HFFc6 (cell line): Measurements from ENCODE around the gene CBY3. TPM values are rescaled to one million over a fixed set of nuclear protein-coding genes. Genes with fewer than 3 reads are reported as not detected.
"Not testable (repeated sequence)": the region's sequence is repeated elsewhere in the genome, so short reads cannot be mapped to it uniquely, and the experiment has no call there.

Experiments used
- DNase-seq: peaks from one replicate; pipeline ENCODE4 v3.0.0-alpha.2; 2018
- H3K27ac Mint-ChIP-seq: 2 replicates; pipeline ENCODE4 v1.8.0; 2020; ENCODE audit warnings: mild to moderate bottlenecking, mixed read lengths
- H3K27me3 Mint-ChIP-seq: 2 replicates; pipeline ENCODE4 v1.8.0; 2021; ENCODE audit warnings: mild to moderate bottlenecking, moderate library complexity, mixed read lengths; ENCODE audit not compliant: insufficient read depth
- H3K36me3 Mint-ChIP-seq: 2 replicates; pipeline ENCODE4 v1.8.0; 2021; ENCODE audit warnings: low read depth, mixed read lengths
- H3K4me1 Mint-ChIP-seq: 2 replicates; pipeline ENCODE4 v1.8.0; 2020; ENCODE audit warnings: low read depth, mixed read lengths
- H3K4me3 Mint-ChIP-seq: 2 replicates; pipeline ENCODE4 v1.8.0; 2020; ENCODE audit warnings: mild to moderate bottlenecking, moderate library complexity, mixed read lengths
- H3K9me3 Mint-ChIP-seq: 2 replicates; pipeline ENCODE4 v1.8.0; 2020; ENCODE audit warnings: mild to moderate bottlenecking, mixed read lengths
- CTCF ChIP-seq: fragments of 200-600 bp; sonication (generic); IDR thresholded peaks from 2 replicates; pipeline ENCODE4 v1.5.0; 2021; ENCODE audit warnings: antibody characterized with exemption, mild to moderate bottlenecking
- total RNA-seq, 6 experiments: library from RNA; stranded (reverse); fragmentation: NEBNext Ultra II Directional; extraction: Animal tissue kit (Norgen Biotek cat#: 25700); gene quantifications; 2 replicates in 1 of 6; 3 replicates in 5 of 6; pipeline ENCODE4 v1.2.3, GENCODE V29; 2021

Gene CBY3
- total RNA-seq, 6 experiments from 2014 or later = not detected

DNA sequence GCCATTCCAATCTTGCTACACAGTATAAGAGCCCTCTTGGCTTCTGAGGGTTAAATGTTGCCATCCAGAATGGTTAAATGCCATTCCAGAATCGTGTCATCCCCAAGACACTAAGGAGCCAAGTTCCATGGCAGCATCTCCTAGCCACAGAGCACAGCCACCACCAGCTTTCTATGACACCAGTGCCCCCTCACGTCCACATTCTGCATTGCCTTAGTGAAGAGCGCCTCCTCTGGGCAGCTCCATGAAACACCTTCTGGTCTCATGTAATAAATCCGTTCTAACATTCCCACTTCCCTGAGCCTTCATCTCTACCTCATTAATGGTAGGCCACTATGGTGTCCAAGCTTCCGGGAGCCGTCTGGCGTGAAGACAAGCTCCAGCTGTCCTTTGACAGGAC is 12.4 kb downstream of the CBY3 start:
- H3K36me3 Mint-ChIP-seq = no peaks in the 10 kb centered on the region
- H3K27me3 Mint-ChIP-seq = no peaks in the 10 kb centered on the region; the same call in 1 of the 2 replicates
- H3K9me3 Mint-ChIP-seq = no peaks in the 10 kb centered on the region
- TF ChIP-seq CTCF = peak; percentile 89
- no peaks in the 10 kb centered on the region for H3K4me1 Mint-ChIP-seq
- H3K4me3 Mint-ChIP-seq = no peak overlapping the region
- H3K27ac Mint-ChIP-seq = no peak overlapping the region
- peak; percentile 44 for DNase-seq

DNA sequence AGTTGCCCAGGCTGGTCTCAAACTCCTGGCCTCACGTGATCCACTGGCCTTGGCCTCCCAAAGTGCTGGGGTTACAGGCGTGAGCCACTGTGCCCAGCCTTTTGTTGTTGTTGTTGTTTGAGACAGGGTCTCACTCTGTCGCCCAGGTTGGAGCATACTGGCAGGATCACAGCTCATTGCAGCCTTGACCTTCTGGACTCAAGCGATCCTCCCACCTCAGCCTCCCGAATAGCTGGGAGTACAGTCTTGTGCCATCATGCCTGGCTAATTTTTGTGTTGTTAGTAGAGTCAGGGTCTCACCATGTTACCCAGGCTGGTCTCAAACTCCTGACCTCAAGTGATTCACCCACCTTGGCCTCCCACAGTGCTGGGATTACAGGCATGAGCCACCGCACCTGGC is 19.2 kb downstream of the CBY3 start:
- not testable (repeated sequence) for H3K36me3 Mint-ChIP-seq, H3K9me3 Mint-ChIP-seq, H3K27me3 Mint-ChIP-seq, H3K27ac Mint-ChIP-seq, H3K4me3 Mint-ChIP-seq, H3K4me1 Mint-ChIP-seq, DNase-seq

- not testable (repeated sequence) for H3K27me3 Mint-ChIP-seq, H3K27ac Mint-ChIP-seq
- H3K4me3 Mint-ChIP-seq = peak overlapping the region; percentile 91
These were observed 22.5 kb downstream of the CBY3 start for GRCh38 chr5:179658179-179658856.

DNA sequence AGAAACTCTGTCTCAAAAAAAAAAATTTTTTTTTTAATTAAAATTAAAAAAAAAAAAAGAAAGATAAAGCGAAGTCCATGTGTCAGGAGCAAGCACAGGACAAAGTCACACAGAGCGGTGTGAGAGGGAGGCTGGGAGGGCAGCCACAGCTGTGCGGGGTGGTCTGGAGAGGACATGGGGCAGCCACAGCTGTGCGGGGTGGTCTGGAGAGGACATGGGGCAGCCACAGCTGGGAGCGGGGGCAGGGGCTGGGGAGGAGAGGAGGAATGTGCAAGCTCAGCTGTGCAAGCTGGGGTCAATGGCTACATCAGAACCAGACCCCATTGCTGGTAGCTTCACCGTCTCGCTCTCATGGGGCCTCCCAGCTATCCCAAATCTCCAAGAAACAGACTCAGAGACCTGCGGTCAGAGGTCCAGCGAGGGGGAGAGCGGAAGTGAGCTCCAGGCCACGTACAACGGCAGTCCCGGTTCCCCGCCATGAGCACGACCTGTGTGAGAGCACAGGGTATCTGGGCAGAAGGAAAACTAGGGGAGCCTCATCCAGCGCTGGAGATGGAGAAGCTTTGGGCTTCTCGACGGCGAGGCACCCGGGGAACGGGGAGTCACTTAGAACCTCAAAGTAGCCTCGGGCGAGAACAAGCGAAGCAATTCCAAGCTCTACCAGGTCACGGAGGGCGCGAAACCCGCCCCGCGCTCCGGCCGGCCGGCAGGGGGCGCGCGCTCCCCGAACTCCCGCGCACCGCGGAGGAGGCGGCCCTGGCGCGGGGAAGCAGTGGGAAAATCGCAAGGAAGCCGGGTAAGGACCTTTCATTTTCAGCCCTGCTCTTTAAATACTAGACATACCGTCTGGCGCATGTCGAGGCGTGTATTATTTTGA is 23.3 kb downstream of the CBY3 start:
- H3K9me3 Mint-ChIP-seq, H3K4me1 Mint-ChIP-seq, DNase-seq, H3K27me3 Mint-ChIP-seq, H3K27ac Mint-ChIP-seq, H3K36me3 Mint-ChIP-seq: not testable (repeated sequence)
- peak overlapping the region; percentile 91; the same call in 1 of the 2 replicates for H3K4me3 Mint-ChIP-seq

More at GRCh38 chr5:179658179-179658856, 22.5 kb downstream of the CBY3 start:
- H3K4me1 Mint-ChIP-seq, H3K9me3 Mint-ChIP-seq, H3K36me3 Mint-ChIP-seq: not testable (repeated sequence)
- peak; percentile 35 for DNase-seq

DNA sequence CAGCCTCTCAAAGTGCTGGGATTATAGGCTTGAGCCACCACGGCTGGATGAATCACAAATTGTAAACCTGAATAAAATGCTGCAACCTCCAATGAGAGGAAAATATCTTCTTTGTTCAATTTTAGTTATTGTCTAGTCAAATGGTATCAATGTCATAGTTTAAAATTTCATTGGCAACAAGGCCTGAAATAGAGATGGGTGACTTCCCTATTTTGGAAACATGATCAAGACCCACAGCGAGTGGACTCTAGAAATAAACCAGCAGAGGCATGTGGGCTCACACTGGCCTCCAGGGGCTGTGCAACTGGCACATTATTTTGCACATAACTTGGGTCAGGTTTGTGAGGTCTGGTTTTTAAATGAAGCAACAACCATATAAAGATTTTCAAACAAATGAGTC is 27.7 kb downstream of the CBY3 start:
- H3K27ac Mint-ChIP-seq, H3K4me3 Mint-ChIP-seq, H3K9me3 Mint-ChIP-seq, H3K4me1 Mint-ChIP-seq, H3K36me3 Mint-ChIP-seq, DNase-seq: not testable (repeated sequence)
- H3K27me3 Mint-ChIP-seq = peaks cover 16% of the 10 kb centered on the region; the same call in 1 of the 2 replicates

DNA sequence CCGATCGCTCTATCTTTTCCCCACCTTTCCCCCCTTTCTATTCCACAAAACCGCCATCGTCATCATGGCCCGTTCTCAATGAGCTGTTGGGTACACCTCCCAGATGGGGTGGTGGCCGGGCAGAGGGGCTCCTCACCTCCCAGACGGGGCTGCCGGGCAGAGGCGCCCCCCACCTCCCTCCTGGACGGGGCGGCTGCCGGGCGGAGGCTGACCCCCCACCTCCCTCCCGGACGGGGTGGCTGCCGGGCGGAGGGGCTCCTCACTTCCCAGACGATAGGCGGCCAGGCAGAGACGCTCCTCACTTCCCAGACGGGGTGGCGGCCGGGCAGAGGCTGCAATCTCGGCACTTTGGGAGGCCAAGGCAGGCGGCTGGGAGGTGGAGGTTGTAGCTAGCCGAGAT is 30.6 kb downstream of the CBY3 start:
- not testable (repeated sequence) for DNase-seq, H3K36me3 Mint-ChIP-seq, H3K4me3 Mint-ChIP-seq, H3K27ac Mint-ChIP-seq, H3K9me3 Mint-ChIP-seq, H3K4me1 Mint-ChIP-seq
- H3K27me3 Mint-ChIP-seq = peaks cover 30% of the 10 kb centered on the region

DNA sequence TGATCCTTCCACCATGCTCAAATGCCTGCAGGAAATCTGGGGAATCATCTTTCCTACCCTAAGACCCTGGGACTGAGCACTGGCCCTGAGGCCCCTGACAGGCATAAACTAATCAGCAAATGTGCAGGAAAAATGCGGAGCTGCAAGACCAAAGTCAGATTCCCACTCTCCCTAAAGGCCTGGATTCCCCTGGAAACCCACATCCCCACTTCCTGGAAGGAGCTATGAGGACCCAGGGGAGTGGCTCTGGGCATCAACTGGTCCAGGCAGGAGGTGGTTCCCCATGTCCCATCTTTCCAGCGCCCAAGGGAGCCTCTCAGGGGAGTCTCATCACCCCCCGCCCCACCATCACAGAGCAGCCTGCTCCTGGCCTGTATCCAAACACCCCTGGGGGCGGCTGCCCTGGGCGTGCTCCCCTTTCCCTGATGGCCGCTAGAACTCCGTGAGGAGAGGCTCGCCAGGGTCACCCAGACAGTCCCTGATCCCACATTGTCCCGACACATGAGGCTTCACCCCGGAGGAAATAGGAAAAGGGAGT is 31.6 kb downstream of the CBY3 start:
- not testable (repeated sequence) for H3K9me3 Mint-ChIP-seq, H3K27ac Mint-ChIP-seq, DNase-seq, H3K4me3 Mint-ChIP-seq, H3K4me1 Mint-ChIP-seq, H3K36me3 Mint-ChIP-seq
- peaks cover 38% of the 10 kb centered on the region for H3K27me3 Mint-ChIP-seq

GRCh38 chr5:179648410-179648809 is 32.4 kb downstream of the CBY3 start:
- H3K9me3 Mint-ChIP-seq = no peaks in the 10 kb centered on the region
- no peaks in the 10 kb centered on the region for H3K36me3 Mint-ChIP-seq
- no peak for TF ChIP-seq CTCF
- no peak for DNase-seq
- H3K4me3 Mint-ChIP-seq = no peak overlapping the region
- no peaks in the 10 kb centered on the region for H3K4me1 Mint-ChIP-seq
- no peak overlapping the region for H3K27ac Mint-ChIP-seq
- peaks cover 38% of the 10 kb centered on the region for H3K27me3 Mint-ChIP-seq

DNA sequence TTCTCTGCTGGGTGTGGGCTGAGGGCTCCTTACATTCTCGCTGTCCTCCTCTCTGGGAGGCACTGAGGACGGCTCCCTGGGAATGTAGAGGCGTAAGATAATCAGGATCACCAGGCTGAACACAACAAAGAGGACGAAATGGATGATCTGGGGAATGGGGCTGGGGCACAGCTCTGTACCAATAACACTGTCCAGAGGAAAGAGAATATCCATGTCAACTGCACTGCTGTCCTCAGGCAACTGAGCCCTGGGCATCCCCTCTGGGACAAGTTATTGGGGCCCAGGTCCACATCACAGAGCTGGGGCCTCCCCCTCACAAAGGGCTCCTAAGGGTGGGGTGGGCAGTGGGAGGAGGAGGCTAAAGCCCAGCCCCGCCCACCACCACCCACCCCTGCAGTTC is 36.1 kb downstream of the CBY3 start:
- peaks cover 36% of the 10 kb centered on the region for H3K27me3 Mint-ChIP-seq
- not testable (repeated sequence) for H3K4me1 Mint-ChIP-seq, H3K27ac Mint-ChIP-seq, H3K4me3 Mint-ChIP-seq, H3K36me3 Mint-ChIP-seq, H3K9me3 Mint-ChIP-seq, DNase-seq

GRCh38 chr5:179643141-179643920 is 37.5 kb downstream of the CBY3 start:
- not testable (repeated sequence) for H3K27ac Mint-ChIP-seq, H3K4me3 Mint-ChIP-seq, H3K4me1 Mint-ChIP-seq, H3K9me3 Mint-ChIP-seq, H3K36me3 Mint-ChIP-seq, DNase-seq
- peaks cover 31% of the 10 kb centered on the region for H3K27me3 Mint-ChIP-seq

- DNase-seq, H3K27ac Mint-ChIP-seq, H3K4me3 Mint-ChIP-seq, H3K36me3 Mint-ChIP-seq, H3K4me1 Mint-ChIP-seq, H3K9me3 Mint-ChIP-seq: not testable (repeated sequence)
- H3K27me3 Mint-ChIP-seq = peaks cover 25% of the 10 kb centered on the region
These were observed 38.2 kb downstream of the CBY3 start for GRCh38 chr5:179642626-179643025.
